ENCODE measurements around the gene ZNF410. TPM values are rescaled to one million over a fixed set of nuclear protein-coding genes. Genes with fewer than 3 reads are reported as not detected.
"Not testable (repeated sequence)": the region's sequence is repeated elsewhere in the genome, so short reads cannot be mapped to it uniquely, and the experiment has no call there.

Gene ZNF410, protein sequence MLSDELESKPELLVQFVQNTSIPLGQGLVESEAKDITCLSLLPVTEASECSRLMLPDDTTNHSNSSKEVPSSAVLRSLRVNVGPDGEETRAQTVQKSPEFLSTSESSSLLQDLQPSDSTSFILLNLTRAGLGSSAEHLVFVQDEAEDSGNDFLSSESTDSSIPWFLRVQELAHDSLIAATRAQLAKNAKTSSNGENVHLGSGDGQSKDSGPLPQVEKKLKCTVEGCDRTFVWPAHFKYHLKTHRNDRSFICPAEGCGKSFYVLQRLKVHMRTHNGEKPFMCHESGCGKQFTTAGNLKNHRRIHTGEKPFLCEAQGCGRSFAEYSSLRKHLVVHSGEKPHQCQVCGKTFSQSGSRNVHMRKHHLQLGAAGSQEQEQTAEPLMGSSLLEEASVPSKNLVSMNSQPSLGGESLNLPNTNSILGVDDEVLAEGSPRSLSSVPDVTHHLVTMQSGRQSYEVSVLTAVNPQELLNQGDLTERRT
- total RNA-seq: 39.1 TPM

DNA sequence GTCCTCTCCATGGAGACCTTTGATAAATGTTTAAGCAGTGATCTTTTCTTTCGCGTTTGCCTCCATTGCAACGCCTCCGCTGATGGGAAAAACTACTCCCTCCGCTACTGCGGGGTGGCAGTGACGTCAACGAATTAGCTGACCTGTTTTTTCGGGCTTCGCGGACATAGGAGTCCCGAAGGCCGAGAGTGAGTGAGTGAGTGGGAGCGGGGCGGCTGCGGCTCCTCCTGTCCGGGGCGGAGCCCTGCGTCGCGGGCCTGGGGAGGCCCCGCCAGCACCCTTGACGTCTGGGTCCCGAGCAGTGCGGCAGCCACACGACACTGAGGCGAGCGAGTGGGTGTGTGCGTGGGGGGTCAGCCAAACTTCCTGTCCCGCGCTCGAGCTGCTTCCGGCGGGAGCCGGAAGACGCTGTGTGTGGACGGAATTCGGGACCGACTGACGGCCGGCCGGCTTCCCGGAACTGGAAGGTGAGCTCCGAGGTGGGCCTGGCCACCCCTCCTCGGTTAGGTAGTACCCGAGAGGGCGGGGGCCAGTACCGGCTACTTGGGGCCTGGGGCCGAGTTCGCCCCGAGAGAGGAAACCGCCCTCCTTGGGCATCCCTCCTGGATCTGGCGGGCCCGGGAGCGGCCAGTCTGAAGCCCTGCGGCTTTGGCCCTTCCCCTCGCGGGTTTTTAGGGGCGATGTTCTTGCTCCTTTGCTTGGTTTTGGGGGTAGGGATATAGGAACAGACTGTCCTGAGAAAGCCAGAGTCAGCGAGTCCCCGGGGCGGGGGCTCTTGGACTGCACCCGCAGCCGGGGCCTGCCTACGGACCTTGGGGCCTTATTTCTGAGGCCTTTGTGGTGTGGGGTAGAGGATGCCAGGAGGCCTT is at the start of gene ZNF410:
TSS of gene ZNF410 (plus strand) at position 411 of the 869 bp plus-strand sequence. CDS start 5,317 bp downstream, outside the sequence.
- peak; percentile 92 for DNase-seq (ENCODE audit: low spot score)

DNA sequence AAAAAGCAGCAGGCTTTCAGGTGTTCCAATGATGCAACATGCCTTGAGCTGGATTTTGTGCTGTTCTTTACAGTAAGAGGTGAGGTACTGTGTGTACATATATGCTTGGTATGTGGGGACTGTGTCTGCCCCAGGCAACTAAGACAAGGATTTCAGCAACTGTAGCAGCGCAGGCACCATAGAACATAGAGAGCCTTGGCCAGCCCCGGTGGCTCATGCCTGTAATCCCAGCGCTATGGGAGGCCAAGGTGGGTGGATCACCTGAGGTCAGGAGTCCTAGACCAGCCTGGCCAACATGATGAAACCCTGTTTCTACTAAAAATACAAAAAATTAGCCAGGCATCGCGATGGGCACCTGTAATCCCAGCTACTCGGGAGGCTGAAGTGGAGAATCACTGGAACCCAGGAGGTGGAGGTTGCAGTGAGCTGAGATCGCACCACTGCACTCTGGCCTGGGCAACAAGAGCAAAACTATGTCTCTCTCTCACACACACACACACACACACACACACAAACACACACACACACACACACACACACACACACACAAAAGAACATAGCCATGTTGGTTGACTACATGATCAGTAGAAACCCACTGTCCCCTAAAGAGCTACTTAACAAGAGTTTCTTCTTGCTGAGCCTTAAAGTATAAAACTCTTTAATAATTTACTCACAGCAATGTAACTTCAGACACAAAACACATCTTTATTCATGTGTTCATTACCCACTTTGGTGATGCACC is 48.2 kb upstream of the ZNF410 start:
- DNase-seq (ENCODE audit: low spot score): not testable (repeated sequence)

DNA sequence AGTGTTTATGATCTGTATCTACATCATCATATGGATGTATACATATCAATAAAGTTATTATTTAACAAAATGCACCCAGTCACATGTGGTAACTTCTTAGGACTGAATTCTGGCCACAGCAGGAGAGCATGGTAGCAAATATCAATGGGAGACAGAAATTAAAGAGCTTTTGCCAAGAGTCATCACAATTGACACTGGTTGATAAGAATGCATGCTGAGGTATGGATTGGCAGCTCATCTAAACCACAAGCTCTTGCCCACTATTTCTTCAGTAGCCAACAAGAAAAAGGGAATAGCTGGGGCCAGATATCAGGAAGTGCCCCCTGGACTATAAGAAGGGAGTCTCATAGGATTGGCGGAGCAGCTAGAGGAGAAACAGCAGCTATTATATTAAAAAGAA is 44.5 kb upstream of the ZNF410 start:
- DNase-seq (ENCODE audit: low spot score): no peak

DNA sequence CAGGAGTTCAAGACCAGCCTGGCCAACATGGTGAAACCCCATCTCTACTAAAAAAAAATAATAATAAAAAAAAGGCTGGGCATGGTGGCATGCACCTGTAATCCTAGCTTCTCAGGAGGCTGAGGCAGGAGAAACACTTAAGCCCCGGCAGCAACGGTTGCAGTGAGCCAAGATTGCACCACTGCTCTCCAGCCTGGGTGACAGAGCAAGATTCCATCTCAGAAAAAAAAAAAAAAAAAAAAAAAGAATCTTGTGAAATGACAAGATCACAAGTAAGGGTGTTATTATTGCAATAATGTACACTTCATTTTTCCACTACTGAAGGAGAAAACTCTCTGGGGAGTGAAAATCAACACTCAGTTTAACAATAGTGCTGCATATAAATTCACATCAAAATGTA is 43.8 kb upstream of the ZNF410 start:
- no peak for DNase-seq (ENCODE audit: low spot score)

DNA sequence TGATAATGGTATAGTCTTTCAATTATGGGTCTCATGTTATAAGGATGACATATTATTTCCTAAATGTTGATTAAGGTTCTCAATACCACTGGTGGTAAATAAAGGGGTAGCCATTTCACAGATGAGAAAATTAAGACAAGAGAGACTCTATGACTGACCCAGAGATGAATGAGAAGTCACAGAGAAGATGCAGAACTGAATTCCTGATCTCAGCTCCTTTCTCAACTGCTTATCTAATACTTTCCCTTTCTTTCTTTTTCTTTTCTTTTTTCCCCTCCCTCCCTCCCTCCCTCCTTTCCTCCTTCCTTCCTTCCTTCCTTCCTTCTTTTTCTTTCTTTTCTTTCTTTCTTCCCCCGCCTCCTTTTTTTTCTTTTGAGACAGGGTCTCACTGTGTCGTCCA is 43.4 kb upstream of the ZNF410 start:
- DNase-seq (ENCODE audit: low spot score): no peak

DNA sequence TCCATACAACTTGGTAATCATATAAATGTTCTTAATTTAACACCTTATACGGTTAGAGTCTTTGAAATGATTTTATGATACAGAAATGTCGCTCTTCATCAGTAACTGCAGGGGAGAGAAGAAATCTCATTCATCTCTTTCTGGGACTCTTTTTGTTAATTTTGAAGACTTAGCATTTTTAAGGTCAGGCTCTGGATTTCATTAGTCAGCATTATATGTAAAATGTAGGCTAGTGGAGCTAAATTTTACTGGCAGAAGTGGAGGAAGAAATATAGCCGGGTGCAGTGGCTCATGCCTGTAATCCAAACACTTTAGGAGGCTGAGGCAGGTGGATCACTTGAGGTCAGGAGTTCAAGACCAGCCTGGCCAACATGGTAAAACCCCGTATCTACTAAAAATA is 39.7 kb upstream of the ZNF410 start:
- DNase-seq (ENCODE audit: low spot score): no peak

DNA sequence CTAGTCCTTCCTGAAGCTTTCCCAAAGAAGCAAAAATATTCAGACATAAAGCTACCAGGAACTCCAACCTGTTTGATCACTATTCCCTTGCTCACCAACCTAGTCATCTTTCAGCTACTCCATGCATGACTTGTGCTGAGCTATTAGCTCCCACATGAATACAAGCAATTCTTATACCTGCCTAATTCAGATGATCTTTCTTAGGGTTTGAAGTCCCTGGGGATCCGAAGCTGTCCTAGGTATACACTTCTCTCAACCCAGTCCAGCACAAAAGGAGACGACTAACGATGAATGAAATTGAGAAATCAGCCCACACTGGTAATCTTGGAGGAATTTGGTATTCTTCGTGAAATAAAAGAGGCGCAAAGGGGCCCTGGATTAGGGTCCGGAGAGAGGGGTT is 35.7 kb upstream of the ZNF410 start:
- DNase-seq (ENCODE audit: low spot score): no peak

DNA sequence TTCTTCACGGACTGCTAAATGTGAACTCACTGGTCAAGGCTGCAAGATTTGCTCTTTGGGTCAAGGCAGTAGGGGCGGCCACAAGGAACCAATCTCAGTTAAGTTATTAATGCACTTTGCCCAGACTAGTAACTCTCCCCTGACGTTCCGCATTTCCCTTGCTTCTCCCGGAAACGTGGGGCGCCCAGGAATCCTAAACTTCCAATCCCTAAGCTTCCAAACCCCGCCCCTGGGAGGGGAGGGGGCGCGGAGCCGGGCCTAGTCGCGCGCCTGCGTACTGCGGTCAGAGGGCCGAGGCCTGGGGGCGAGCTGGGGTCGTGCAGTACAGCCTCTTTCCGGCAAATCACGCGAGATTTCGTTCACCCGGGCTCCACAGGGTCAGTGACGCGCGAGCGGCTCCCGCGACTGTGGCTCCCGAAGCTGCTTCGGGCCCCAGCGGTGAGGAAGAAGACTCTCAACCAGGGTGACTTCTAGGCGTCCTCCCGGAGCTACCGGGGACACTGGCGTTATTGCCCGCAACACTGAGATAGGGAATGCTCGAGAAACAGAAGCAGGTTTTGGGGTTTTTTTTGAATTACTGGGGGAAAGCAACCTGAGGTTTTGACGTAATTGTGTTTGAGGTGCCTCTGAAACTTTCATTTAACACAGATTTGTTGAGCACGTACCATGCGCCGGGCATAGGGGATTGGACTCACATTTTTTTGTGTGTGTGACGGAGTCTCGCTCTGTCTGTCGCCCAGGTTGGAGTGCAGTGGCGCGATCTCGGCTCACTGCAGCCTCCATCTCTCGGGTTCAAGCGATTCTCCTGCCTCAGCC is 34.9 kb upstream of the ZNF410 start, which contains the start of gene PTGR2:
TSS of gene PTGR2 (plus strand) at position 265 of the 816 bp plus-strand sequence. CDS start 7,032 bp downstream, outside the sequence.
- DNase-seq (ENCODE audit: low spot score): peak; percentile 95

DNA sequence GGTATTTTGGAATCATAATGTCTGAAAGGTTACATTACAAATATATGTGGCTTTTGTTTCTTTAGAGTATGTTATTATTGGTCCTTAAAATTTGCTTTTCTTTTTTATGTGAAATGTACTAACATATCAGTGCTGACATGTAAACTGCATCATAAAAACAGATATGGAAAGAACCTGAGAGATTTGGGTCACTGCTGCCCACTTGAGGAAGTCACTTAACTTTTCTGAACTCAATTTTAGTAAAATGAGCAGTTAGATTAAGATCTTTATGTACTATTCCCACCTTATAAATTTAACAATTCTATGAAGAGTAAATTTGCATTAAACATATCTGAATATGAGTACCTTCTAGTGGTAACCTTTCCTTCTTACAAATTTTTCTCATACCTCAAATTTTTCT is 27.5 kb upstream of the ZNF410 start:
- no peak for DNase-seq (ENCODE audit: low spot score)

DNA sequence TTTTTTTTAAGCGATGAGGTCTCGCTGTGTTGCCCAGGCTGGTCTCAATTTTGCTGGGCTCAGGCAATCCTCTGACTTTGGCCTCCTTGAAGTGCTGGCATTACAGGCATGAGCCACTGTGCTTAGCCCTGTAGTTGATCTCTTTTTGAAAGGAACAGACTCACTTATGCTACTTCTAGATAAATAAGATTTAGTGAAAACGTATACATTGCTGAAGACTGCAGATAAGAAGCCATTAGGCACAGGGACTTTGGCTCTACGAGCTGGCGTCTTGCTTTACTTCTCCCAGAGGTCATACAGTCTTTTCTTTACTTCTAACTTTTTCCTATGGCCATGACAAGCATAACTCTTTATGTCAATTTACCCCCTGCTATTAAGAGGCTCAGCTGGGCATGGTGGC is 25.6 kb upstream of the ZNF410 start:
- no peak for DNase-seq (ENCODE audit: low spot score)

DNA sequence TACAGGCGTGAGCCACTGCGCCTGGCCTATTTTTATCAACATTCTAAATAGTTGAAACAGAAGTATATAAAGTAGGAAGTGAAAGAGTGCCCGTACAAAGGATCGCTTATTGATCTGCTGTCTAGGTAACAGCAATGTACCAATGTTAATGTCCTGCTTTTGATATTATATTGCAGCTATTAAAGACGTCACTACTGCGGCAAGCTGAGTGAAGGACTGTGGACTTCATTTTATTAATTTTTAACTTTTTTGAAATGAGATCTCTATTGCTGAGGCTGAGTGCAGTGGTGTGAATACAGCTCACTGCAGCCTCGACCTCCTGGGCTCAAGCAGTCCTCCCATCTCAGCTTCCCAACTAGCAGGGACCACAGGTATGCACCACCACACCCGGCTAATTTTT is 24.2 kb upstream of the ZNF410 start:
- DNase-seq (ENCODE audit: low spot score): no peak

DNA sequence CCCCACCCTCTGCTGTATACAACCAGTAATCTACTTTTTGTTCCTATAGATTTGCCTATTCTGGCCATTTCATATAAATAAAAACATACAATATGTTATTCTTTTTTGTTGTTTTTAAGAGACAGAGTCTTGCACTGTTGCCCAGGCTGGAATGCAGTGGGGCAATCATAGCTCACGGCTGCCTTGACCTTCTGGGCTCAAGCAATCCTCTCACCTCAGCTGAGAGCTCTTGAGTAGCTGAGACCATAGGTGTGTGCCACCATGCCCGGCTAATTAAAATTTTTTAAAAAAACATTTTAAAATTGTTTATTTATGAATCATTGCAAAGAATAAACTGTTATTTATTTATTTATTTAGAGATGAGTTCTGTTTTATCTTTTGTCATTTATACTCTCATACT is 23.4 kb upstream of the ZNF410 start:
- no peak for DNase-seq (ENCODE audit: low spot score)

DNA sequence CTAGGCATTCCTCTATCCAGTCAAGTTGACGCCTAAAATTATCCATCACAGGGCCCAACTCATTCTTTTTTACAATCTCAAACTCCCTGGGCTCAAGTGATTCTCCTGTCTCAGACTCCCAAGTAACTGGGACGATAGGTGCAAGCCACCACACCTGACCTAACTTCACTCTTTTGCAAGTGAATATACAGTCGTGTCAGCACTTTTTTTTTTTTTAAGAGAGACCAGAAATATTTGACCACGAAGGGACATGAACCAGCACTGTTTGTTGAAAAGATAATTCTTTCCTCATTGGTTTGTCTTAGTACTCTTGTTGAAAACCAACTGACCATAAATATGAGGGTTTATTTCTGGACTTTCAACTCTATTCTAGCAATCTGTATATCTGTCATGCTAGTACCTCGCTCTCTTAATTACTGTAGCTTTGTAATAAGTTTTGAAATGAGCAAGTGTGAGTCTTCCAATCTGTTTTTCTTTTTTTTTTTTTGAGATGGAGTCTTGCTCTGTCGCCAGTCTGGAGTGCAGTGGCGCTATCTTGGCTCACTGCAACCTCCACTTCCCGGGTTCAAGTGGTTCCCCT is 21.0 kb upstream of the ZNF410 start:
- no peak for DNase-seq (ENCODE audit: low spot score)

DNA sequence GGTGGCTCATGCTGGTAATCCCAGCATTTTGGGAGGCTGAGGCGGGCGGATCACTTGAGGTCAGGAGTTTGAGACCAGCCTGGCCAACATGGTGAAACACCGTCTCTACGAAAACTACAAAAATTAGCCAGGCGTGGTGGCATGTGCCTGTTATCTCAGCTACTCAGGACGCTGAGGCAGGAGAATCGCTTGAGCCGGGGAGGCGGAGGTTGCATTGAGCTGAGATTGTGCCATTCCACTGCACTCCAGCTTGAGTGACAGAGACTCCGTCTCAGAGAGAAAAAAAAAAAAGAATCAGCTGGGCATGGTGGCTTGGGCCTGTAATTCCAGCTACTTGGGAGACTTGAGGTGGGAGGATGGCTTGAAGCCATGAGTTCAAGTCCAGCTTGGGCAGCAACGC is 16.9 kb upstream of the ZNF410 start:
- DNase-seq (ENCODE audit: low spot score): not testable (repeated sequence)

DNA sequence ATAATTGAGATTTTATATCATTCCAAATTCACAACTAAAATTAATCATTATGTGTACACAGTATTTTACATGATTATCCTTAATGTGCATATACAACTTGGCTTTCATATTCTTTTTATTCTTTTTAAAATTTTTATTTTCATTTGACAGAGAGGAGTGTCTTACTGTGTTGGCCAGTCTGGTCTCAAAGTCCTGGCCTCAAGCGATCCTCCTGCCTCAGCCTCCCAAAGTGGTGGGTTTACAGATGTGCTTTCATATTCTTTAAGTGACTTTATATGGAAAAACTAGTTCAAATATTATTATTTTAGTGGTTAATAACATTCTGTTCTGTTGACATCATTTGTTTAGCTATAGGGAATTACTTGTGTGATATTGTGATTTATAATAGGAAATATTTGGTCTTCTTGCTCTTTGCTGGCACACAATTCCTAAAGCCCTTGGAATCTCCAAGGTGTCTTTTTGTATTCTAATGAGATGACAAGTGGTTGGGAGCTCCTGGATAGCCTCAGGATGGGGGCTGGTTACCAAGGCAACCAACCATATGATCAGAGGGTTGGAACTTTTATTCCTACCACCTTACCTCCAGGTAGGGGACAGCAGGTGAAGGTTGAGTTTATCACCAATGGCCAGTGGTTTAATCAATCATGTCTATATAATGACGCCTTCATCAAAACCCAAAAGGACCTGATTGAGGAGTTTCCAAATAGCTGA is 16.0 kb upstream of the ZNF410 start:
- no peak for DNase-seq (ENCODE audit: low spot score)

DNA sequence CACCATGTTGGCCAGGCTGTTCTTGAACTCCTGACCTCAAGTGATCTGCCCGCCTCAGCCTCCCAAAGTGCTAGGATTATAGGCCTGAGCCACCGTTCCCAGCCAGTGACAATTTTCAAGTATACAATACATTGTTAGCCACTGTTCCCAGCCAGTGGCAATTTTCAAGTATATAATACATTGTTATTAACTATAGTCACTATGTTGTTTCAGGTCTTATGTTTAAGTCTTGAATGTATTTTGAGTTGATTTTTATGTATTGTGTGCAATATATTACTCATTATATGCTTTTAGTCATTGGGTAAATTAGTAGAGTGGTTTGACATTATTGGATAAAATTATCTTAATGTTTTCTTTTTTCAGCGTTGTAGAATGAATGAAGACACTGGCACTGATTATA is 13.0 kb upstream of the ZNF410 start:
- DNase-seq (ENCODE audit: low spot score): no peak

DNA sequence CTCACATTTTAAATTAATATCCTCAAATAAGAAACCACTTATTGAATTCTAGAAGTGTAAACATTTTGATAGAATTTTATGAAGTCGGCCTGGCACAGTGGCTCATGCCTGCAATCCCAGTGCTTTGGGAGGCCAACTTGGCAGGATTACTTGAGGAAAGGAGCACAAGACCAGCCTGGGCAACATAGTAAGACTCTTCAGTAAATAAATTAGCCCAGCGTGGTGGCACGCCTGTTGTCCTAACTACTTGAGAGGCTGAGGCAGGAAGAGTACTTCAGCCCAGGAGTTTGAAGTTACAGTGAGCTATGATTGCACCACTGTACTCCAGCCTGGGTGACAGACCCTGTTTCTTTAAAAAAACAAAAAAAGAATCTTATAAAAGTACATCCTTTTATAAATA is 8.9 kb upstream of the ZNF410 start:
- DNase-seq (ENCODE audit: low spot score): no peak

DNA sequence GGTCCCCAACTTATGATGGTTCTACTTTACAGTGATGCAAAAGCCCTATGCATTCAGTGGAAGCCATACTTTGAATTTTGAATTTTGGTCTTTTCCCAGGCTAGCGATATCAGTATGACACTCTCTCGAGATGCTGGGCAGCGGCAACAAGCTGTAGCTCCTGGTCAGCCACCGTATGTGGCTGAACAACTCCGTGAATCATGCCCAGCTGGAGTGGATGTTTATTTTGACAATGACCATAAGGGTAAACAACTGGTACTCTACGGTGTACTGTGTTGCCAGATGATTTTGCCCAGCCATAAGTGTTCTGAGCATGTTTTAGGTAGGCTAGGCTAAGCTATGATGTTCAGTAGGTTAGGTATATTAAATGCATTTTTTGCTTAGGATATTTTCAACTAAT is 8.2 kb upstream of the ZNF410 start:
- no peak for DNase-seq (ENCODE audit: low spot score)

DNA sequence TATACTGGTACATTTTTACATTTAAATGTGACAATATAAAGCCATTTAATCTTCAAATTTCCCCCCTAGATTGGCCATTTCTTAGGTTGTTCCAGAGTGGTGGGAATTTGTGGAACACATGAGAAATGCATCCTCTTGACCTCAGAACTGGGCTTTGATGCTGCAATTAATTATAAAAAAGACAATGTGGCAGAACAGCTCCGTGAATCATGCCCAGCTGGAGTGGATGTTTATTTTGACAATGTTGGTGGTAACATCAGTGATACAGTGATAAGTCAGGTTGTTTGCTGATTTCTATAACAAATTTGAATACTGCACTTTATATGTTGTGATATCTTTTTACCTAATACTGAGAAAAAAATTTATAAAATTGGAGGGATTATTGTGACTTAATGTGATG is 7.6 kb upstream of the ZNF410 start:
- no peak for DNase-seq (ENCODE audit: low spot score)
